Cardiac fibroblast (primary cell): Measurements from ENCODE around the gene INPP5K.
"Not testable (repeated sequence)": the region's sequence is repeated elsewhere in the genome, so short reads cannot be mapped to it uniquely, and the experiment has no call there.

Experiments
- DNase-seq, 2 donors: peaks; one replicate each; pipeline versions ENCODE4 v3.0.0 to v3.0.0-alpha.2; 2010; ENCODE audit warnings: low read depth in 2 of 2
- H3K4me3 ChIP-seq, 2 donors: replicated peaks in 1 of 2; 1 replicate in 1 of 2; 2 replicates in 1 of 2; pipeline ENCODE4 v1.5.1; 2011; ENCODE audit warnings: low read depth in 2 of 2, low read length in 2 of 2, mild to moderate bottlenecking in 2 of 2, moderate library complexity in 1 of 2
- CTCF ChIP-seq: IDR thresholded peaks from one replicate; pipeline ENCODE4 v1.5.1; 2011; ENCODE audit warnings: low read depth, mild to moderate bottlenecking, low read length, inconsistent platforms

The INPP5K gene

GRCh38 chr17:1533661-1534325 is 17.4 kb upstream of the INPP5K start:
- no peak for DNase-seq

DNA sequence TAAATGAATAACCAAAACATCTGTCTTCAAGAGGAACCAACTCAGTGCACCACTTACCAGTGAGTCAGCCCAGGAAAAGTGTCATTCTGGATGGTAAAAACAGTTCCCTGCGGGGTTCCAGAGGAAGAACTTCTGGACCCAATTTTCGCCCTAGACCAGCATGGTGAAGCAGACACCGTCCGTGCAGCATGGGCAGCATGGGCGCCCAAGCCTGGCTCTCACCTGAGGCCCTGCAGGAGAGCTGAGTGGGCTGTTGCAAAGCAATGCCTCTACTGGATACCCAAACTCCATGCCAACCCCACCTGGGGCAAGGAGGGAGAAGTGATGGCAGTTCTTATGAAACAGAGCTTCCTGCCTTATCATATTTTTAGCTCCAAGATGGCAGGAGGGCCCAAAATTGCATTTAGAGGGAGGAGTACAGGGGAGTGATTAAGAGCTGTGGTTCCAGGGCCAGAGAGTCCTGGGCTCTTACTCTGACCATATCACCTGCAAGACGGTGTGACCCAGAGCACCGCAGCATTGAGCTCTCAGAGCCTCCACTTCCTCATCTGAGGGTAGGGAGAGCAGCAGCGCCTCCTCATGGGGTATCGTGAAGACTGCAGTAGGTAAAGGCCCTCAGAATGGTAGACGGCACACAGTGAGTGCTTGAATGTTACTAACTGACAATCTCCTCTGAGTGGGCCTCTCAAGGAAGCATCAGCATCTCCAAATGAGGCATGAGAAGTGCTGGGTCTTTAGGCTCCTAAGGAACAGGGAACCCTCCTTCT is 16.6 kb upstream of the INPP5K start:
- peak; percentile 27 for TF ChIP-seq CTCF
- DNase-seq, result peak; percentile 19 to 20
- H3K4me3 ChIP-seq, result no peak overlapping the region

More at GRCh38 chr17:1533661-1534325, 17.4 kb upstream of the INPP5K start:
- H3K4me3 ChIP-seq, result no peak overlapping the region
- no peak for TF ChIP-seq CTCF

DNA sequence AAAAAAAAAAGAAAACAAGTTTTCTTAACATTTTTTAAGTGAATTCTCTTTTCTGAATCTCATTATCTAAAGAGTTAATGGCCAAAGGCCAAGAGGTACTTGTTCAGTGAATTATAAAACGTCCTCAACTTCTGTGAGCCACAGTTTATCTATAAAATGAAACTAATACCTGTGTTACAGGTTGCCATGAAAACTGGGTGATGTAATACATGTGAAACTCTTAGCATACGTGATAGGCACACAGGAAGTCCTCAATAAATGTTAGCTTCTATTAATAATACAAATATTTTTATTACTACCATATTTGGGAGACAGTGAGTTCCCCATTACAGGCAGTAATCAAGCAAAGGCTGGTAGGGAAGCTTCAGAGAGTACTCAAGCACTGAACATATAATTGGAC is 13.5 kb upstream of the INPP5K start:
- TF ChIP-seq CTCF, result no peak
- no peak overlapping the region for H3K4me3 ChIP-seq
- no peak for DNase-seq

DNA sequence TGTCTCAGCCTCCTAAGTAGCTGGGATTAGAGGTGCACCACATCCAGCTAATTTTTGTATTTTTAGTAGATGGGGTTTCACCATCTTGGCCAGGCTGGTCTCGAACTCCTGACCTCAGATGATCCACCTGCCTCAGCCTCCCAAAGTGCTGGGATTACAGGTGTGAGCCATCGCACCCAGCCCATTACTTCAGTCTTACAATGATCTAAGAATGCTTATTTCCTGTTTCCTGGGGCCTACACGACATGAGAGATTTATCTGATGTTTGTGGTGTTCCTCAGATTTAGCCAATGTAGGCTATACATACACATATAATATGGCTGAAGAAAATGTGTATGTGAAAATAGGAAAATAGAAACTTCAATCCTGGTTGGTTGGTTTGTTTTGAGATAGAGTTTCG is 10.5 kb upstream of the INPP5K start:
- not testable (repeated sequence) for DNase-seq, H3K4me3 ChIP-seq

GRCh38 chr17:1522626-1523025 is 6.2 kb upstream of the INPP5K start:
- TF ChIP-seq CTCF, result no peak

GRCh38 chr17:1521086-1521640 is 4.8 kb upstream of the INPP5K start:
- DNase-seq, result no peak
- no peak for TF ChIP-seq CTCF
- no peak overlapping the region for H3K4me3 ChIP-seq

More at GRCh38 chr17:1522626-1523025, 6.2 kb upstream of the INPP5K start:
- no peak for DNase-seq
- no peak overlapping the region for H3K4me3 ChIP-seq

GRCh38 chr17:1519678-1520077 is 3.3 kb upstream of the INPP5K start:
- no peak overlapping the region for H3K4me3 ChIP-seq
- no peak for DNase-seq
- no peak for TF ChIP-seq CTCF
